ENCODE results near the gene TNFSF15.

The TNFSF15 gene

DNA sequence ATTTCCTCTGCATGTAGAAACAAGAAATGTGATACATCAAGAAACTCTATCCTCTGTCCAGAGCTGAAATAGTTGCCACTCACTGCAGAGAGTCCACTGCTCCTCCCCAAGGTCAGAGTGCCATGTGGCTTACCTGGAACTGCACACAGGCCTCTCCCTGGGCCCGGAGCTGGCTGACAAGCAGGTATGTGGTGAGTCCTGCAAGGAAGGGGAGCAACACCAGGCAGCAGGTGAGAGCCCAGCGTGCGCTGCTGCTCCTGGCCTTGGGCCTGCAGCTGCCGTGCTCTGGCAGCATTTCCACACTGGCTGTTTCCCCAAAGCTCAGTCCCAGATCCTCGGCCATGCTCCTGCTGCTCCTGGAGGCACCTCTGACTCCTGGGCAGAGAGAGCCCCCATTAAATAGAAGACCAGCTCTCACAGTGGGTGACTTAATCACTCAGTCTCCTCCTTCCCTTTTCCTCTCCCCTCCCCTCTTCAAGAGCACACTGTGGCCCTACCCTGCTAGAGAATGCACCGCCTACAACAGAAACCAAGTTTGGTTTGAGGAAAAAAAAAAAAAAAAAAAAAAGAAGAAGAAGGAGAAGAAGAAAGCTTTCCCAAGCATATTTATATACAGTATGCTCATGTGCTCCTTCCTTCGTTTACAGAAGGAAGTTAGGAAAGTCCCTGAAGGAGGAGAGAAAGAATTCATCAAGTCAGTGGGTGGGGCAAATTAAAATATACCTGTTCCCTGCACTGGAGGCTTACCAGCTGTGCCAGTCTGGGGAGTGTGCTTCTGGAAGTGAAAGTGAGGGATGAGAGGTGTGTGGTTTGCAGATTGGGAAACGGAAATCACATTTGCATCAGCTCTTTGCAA lies at the start of gene TNFSF15:
TNFSF15 (minus strand) TSS at position 370 of the 856 bp plus-strand sequence; CDS start at position 343, 27 bp downstream.
- no peak for DNase-seq (ENCODE audit: low read depth)

DNA sequence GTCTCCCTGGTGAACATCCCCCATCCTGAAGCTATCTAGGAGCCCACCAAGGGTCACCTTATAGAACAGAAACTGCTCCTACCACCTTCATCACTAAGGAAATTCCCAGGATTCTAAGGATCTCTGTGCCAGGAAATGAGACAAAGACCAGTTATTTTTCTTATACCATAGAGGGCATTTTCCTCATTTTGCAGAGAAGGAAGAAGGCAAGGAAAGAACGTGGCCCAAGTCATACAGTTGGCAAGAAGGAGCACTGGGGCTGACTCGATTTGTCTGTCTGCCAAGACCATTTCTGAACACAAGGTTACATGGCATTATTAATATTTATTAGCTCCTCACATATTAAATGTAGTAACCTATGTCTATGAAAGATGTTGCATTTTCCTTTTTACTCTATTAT lies 49.6 kb upstream of the TNFSF15 start:
- no peak for DNase-seq (ENCODE audit: low read depth)

DNA sequence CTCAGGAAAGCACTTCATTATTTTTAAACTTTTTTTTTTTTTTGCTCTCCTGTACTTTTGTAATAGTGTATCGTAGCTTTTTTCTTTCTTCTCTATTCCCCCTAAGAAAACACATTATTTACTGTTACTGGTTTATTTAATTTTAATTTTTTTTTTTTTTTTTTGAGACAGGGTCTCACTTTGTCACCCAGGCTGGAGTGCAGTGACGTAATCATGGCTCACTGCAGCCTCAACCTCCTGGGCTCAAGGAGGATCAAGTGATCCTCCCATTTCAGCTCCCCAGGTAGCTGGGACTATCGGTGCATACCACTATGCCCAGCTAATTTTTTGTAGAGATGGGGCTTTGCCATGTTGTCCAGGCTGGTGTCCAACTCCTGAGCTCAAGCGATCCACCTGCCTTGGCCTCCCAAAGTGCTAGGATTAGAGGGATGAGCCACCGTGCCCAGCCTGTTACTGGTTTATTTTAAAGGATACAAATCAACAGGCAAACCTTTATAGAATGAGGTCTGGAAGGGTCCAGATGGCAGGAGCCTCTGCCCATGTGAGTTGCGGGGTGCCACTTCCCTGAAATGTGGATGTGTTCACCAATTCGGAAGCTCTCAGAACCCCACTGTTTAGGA lies 49.0 kb upstream of the TNFSF15 start:
- DNase-seq (ENCODE audit: low read depth): no peak

DNA sequence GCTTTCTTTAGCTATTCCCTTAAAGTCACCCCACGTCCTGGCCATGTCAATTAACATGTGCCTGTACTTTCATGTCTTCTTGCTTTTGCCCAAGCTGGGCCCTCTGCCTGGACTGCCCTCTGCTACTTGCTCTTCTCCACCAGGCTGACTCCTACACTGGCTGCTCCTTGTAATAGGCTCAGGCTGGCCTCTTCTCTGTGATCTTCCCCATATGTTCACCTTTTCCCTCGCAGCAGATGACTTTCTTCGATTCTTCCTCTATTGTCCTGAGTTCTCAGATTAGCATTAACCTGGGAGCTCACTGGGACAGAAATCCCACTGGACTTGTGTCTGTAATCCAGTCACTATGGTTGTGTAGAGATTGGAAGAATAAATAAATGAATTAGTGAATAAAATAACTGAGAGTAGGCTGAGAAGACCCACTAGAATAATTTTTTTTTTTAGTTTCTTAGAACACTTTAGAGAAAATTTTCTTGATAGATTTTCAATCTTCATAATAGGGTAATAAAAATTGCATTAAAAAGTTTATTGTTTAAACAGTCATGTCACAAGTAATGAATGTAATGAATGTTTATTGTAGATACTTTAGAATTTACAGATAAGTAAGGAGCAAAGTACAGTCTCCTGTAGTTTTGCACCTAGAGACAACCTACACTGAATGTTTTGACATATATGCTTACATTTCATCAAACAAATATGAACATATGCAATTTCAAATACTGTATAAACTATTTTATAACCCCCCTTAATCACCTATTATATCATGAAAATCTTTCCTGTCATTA lies 47.4 kb upstream of the TNFSF15 start:
- no peak for DNase-seq (ENCODE audit: low read depth)

DNA sequence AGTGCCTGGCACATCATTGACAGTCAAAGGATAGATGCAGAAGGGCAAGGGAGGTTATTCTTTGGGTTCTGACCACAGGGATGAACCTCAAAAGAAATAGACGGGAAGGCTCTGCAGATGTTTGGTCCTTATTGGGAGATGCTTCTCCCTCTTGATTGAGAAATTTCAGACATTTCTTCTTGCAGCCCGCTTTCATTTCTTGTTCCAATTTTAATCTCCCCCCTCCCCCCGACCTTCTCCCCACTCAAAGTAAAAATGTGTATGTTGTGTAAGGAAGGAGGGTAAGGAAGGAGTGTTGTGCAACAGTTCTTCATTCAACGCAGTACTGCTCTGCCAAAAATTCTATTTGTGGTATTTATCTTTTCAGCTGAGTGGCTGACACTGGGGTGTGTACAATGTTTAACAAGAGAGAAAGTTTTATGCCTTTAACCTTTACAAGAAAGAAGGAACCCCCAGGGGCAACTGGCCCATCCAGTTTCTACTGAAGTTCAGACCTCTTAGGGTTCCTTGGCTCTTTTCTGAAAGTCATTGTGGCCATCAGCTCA lies 46.3 kb upstream of the TNFSF15 start:
- no peak for DNase-seq (ENCODE audit: low read depth)

DNA sequence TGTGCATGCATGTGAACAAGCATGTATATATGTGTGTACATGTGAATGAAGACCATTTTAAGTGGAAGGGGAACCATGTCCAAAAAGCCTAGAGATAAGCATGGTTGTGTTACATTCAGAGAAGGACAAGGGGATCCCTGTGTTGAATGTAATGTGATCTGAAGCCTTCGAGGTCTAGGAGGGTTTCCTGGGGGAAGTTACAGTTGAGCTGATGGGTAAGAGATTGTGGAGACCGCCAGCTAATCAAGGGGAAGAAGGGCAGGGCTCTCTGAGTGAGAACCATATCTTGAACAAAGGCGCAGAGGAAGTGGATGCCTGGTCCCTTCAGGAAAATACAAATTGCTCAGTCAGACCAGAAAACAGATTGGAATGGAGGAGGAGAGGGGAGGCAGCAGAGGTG lies 45.5 kb upstream of the TNFSF15 start:
- DNase-seq (ENCODE audit: low read depth): no peak

DNA sequence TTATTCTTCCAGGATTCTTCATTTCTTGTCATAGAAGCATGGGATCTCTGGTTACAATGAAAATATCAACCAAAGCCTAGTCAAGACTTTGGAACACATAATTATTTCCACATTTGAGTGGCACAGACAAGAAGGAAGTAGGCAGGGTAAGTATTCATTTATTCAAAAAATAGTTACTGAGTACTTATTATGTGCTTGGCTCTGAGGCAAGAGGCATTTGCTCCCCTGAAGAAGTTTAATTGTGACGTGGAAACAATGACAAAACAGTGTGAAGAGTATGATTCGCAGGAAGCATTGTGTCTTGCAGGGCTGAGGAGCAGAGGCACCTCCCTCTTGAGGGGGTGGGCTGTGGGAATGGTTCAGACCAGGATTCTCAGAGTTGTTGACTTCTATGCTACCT lies 45.0 kb upstream of the TNFSF15 start:
- DNase-seq (ENCODE audit: low read depth): no peak

DNA sequence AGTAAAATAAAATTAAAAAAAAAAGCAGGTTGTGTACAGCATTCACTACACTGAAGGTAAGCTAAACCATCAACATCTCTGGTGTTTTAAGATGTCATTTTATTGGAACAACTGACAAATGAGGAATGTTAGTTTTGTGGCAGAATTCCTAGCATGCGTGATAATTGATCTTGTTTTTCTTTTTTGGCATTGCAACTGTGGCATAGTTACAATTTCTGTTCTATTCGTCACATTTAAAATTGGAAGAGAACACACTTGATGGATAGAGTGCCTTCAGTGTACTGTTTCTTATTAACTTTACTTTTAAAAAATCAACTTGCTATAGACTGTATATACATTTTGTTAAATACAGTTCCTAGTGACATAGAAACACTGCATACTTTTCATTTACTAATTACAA lies 43.6 kb upstream of the TNFSF15 start:
- no peak for DNase-seq (ENCODE audit: low read depth)

DNA sequence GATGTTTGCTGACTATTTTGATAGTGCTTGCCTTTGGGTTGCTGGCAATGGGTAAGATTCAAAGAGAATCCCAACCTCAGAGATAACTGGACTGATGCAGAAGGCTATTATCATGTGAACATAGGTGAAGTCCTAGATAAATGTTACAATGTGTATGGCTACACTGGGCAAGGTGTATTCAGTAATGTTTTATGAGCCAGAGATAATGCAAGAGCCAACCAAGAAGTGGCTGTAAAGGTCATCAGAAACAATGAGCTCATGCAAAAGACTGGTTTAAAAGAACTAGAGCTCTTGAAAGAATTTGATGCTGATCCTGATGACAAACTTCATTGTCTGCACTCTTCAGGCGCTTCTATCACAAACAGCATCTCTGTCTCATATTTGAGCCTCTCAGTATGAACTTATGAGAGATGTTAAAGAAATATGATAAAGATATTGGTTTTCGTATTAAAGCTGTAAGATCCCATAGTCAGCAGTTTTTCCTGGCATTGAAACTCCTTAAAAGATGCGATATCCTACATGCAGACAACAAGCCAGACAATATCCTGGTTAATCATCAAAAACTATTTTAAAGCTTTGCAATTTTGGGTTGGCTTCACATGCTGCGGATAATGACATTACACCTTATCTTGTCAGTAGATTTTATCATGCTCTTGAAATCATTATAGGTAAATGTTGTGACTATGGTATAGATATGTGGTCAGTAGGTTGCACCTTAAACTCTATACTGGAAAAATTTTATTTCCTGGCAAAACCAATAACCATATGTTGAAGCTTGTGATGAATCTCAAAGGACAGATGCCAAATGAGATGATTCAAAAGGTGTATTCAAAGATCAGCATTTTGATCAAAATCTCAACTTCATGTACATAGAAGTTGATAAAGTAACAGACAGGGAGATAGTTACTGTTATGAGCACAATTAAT lies 41.9 kb upstream of the TNFSF15 start:
- no peak for DNase-seq (ENCODE audit: low read depth)

DNA sequence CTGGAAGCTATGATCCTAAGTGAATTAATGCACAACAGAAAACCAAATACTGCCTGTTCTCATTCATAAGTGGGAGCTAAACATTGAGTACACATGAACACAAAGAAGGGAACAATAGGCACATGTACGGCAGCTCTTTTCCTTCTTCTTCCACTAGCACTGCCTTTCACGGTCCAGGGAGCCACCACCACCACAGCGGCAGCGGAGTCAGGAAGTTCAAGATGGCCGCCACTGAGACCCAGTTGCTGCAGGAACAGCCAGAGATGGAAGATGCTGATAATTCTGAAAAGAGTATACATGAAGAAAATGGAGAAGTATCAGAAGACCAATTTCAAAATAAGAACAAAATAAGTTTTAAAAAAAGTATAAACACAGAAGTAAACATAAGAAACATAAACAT lies 39.5 kb upstream of the TNFSF15 start:
- no peak for DNase-seq (ENCODE audit: low read depth)

DNA sequence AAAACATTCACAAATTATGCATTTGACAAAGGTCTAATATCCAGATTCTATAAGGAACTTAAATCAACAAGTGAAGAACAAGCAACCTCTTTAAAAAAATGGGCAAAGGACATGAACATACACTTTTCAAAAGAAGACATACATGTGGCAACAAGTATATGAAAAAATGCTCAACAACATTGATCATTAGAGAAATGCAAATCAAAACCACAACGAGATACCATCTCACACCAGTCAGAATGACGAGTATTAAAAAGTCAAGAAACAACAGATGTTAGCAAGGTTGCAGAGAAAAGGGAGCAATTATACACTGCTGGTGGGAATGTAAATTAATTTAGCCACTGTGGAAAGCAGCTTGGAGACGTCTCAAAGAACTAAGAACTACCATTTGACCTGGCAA lies 38.9 kb upstream of the TNFSF15 start:
- DNase-seq (ENCODE audit: low read depth): no peak

DNA sequence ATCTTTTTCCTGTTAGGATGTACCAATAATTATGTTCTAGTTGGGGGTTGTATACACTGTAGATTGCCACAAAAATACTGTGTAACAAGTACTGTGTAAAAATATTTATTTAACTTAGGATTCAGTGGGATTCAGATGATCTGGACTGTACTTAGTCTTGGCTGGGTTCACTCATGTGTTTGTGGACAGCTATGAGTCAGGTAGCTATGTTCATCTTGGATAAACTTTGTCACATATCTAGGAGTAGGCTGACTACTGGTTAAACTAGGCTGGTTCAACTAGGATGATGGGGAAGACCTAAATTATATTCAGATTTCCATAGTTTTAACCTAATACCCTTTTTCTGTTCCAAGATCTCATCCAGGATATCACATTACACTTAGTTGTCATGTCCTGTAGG lies 32.1 kb upstream of the TNFSF15 start:
- DNase-seq (ENCODE audit: low read depth): no peak

DNA sequence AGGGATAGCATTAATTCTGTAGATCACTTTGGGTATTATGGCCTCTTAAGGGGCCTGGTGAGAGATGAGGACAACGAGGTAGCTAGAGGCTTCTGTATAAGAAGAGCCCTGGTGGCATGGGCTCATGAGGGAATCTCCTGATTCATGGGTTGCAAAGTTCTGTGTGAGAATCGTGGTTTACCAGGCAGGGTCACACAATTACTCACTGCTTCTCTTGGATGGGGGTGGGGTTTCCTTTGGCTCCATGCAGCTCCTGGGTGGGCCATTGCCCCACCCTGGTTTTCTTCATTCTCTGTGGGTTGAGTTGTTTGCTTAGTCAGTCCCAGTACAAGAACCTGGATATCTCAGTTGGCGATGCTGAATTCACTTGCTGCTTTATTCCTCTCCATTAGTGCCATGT lies 30.9 kb upstream of the TNFSF15 start:
- DNase-seq (ENCODE audit: low read depth): peak; percentile 18

DNA sequence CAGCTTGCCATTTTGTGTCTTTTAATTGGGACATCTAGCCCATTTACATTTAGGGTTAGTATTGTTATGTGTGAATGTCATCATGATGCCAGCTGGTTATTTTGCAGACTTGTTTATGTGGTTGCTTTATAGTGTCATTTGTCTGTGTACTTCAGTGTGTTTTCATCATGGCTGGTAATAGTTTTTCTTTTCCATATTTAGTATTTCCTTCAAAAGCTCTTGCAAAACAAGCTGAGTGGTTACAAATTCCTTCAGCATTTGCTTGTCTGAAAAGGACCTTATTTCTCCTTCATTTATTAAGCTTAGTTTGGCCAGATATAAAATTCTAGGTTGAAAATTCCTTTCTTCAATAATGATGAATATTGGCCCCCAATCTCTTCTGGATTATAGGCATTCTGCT lies 28.5 kb upstream of the TNFSF15 start:
- DNase-seq (ENCODE audit: low read depth): no peak

DNA sequence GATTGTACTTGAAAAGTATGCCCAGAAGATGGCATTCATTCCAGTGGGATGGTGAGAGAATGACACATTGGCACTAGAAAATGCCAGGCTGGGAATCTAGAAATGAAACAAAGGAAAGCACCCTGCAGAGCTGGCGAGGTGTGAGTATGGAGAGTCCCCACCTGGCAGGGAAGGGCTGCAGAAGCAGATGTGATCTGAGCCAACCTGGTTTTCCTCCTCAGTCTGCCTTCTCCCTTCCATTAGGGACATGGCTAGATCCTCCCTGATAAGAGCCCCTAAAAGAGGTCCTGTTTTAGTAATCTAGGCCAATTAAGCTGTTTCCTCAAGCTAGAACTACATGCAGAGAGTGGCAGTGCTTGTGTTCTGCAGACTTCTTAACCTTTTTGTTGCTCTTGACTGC lies 24.7 kb upstream of the TNFSF15 start:
- DNase-seq (ENCODE audit: low read depth): no peak

DNA sequence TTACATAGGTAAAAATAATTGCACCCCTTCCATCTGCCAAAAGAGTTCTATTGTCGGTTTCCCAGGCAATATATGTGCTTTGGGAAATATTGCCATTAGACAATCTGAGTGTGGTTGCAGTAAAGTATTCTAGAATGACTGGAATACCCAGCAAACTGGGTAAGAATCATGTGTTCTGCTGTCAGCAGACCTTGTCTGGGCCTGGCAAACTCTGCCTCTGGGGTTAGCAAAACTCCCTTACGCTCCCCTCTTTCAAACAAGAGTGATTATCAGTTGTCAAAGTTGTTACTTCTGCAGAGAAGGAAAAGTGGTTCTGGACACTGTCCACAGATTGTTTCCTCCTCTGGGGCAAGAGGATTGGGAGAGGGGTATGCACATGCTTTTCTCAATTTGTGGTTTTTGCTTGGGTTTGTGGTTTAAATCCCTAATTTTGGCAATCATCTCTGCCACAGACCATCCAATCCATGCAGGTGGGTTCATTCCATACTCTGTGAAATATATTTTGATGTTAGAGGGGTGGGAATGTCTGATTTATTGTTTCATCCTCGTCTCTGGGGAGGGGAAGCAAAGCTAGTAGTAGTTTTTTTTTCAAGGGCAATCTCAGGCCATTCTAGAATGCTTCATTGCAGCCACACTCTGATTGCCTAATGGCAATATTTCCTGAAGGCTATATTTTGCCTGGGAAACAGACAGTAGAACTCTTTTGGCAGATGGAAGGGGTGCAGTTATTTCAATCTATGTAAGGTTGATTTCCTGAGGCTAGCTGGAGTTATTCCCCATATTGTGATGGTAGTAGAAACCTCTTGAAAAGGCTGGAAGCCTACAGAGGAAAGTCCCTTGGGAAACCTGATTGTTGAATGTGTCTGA lies 24.0 kb upstream of the TNFSF15 start:
- DNase-seq (ENCODE audit: low read depth): no peak

DNA sequence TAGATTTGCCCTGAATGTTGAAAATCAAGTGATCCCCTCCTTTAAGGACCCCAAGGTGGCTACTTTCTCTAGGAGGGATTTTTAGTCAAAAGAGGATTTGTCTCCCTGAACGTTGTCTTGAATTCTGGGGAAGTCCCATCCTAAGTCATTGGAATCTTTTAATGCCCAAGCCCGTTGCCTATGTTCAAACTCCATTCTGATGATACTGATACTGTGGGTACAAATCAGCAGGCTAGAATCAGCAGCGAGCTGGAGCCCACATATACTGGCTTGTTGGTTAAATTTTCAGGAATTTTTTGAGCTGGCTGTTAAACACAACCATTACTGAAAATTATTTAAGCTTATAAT lies 22.4 kb upstream of the TNFSF15 start:
- DNase-seq (ENCODE audit: low read depth): no peak

DNA sequence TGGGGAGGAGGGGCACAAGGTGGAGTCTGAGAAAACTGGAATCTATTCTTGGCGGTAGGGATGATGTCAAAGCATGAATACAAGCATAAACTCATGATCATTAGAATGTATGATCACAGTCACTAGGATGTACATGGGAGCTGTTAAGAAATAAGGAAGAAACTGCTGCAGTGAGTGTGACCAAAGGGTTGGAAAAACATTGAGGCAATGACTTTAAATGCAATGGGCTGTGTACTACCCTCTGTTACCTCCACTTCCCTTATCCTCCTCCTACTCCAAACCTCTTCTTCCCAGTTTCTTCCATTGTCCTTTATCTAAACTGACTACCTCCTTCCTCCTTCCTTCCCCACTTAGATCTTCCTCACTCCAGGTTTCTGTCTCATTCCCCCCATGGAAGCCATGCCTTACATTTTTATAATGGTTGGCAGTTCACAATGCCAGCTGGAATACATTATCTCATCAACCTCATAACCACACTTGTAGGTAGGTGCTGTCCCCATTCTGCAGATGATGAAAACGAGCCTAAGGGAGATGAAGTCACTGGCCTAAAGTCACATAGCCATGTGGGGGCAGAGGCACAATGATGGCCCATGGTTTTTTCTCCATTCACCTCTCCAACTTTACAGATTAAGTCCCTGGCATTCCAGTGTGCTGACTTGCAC lies 21.9 kb upstream of the TNFSF15 start:
- no peak for DNase-seq (ENCODE audit: low read depth)

DNA sequence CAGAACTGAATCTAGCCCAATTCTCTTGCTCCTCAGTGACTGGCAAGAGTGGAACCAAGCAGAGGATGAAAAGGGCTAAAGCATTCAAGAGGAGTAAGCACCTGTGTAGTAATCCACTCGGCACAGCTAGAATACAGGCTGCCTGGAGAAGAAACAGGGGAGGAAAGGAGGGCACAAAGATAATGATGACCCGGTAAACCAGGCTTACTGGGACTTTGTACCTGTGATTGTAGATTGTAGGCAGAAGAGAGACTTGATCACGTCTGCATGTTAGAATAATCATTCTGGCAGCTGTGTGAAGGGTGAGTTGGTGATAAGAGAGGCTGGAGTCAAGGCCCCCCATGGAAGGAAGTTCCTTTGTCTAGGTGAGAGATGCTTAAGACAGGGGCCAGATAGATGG lies 20.6 kb upstream of the TNFSF15 start:
- DNase-seq (ENCODE audit: low read depth): no peak

DNA sequence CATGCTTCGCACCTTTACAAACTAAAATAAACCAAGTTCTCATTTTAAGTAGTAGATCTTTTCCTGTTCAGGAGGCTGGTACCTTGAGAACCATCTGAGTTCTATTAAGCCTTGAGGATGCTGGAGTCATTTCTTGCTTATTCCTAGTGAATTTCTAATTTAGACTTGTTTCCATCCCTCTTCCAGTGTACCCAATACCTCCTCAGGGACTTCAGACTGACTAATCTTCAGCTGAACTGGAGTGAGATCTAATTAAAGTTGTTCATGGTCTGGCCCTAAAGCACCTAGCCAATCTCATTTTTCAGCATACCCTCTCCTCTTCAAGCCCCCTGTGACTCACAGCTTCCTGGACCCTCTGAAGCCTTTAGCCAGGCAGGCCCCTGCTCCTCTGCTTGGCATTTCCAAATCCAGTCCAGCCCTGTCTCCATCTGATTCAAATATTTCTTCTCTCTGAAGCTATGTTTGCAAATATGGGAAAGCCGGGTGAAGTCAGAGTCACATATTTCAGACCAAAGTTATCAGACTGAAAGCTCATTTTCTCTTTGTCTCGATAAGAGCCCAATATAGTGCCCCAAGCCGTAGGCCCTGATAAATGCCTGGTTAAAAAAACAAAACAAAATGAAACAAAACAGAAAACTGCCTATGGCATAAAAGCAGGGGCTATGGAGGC lies 19.4 kb upstream of the TNFSF15 start:
- no peak for DNase-seq (ENCODE audit: low read depth)

Data from activated T-cell treated with anti-CD3 and anti-CD28 coated beads for 24 hours (primary cell).